LNCaP clone FGC (cell line): Measurements from ENCODE around the gene OR10A4.
"Not testable (repeated sequence)": the region's sequence is repeated elsewhere in the genome, so short reads cannot be mapped to it uniquely, and the experiment has no call there.

Source experiments
- DNase-seq: peaks from one replicate; pipeline ENCODE4 v3.0.0-alpha.2; 2011; ENCODE audit warnings: low read depth
- H3K4me3 ChIP-seq: 2 replicates; pipeline ENCODE4 v1.5.1; 2011; ENCODE audit warnings: mild to moderate bottlenecking, low read depth, low read length, control low read depth
- TF ChIP-seq, protein P1 (sequence below): IDR thresholded peaks from 2 replicates; pipeline ENCODE4 v1.5.1; 2012; ENCODE audit warnings: mild to moderate bottlenecking; ENCODE audit not compliant: control insufficient read depth, insufficient read depth; ENCODE audit errors: extremely low read depth

Gene OR10A4

DNA sequence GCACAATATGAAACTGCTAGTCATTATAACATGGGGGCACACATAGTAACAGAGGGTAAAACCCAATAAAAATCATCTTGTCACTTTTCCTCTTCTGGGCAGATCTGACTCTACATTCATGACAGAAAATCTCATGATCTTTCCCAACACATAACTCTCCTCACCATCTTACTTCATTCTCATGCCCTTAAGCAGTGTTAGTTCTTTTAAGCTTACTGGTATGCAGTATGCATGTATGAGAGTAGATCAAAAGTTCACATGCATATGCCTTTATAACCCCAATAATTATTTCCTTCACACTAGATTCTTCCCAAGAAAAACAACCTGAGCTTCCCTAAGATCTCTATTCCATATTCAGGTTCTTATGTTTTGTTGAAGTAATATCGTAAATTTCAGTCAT lies 5.1 kb upstream of the OR10A4 start:
- DNase-seq: no peak
- H3K4me3 ChIP-seq: no peak overlapping the region
- TF ChIP-seq, protein P1, sequence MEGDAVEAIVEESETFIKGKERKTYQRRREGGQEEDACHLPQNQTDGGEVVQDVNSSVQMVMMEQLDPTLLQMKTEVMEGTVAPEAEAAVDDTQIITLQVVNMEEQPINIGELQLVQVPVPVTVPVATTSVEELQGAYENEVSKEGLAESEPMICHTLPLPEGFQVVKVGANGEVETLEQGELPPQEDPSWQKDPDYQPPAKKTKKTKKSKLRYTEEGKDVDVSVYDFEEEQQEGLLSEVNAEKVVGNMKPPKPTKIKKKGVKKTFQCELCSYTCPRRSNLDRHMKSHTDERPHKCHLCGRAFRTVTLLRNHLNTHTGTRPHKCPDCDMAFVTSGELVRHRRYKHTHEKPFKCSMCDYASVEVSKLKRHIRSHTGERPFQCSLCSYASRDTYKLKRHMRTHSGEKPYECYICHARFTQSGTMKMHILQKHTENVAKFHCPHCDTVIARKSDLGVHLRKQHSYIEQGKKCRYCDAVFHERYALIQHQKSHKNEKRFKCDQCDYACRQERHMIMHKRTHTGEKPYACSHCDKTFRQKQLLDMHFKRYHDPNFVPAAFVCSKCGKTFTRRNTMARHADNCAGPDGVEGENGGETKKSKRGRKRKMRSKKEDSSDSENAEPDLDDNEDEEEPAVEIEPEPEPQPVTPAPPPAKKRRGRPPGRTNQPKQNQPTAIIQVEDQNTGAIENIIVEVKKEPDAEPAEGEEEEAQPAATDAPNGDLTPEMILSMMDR: no peak

DNA sequence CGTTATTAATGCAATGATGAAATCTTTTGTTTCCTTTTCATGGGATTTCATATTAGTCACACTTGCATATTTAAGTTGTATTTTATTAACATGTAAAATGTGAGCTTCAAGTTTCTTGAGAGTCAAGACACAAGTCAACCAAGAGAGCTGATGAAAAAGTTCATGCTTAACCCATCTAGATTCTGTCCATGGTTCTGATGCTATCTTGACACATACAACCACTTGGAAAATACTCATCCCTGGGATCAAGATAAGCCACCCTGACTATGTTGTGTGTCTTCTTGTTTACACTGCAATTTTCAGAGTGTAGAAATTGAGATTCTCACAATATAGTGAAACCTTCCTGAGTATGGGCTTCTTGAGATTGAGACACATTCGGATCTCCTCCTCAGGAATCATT lies 664 bp upstream of the OR10A4 start:
- TF ChIP-seq, protein P1: no peak
- no peak overlapping the region for H3K4me3 ChIP-seq
- DNase-seq: no peak

DNA sequence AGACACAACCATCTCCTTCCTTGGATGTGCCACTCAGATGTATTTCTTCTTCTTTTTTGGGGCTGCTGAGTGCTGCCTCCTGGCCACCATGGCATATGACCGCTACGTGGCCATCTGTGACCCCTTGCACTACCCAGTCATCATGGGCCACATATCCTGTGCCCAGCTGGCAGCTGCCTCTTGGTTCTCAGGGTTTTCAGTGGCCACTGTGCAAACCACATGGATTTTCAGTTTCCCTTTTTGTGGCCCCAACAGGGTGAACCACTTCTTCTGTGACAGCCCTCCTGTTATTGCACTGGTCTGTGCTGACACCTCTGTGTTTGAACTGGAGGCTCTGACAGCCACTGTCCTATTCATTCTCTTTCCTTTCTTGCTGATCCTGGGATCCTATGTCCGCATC lies 489 bp downstream of the OR10A4 start:
- no peak overlapping the region for H3K4me3 ChIP-seq
- DNase-seq: no peak
- TF ChIP-seq, protein P1: no peak

DNA sequence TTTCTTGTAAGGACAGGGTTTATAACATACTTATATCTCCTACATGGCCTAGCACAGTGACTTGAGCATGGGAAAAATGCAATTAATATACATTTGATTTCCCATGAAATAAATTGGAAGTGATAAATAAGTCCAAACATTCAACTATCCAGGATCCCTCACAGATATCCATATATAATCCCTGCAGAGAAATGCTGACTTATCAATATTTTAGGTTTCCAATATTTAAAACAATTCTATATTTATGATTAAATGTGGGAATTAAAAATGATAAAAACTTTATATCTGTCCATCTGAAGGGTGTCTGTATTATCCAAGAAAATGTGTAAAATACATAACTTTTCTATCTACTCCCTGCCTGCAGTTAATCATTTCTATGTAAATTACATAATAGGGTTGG lies 6.3 kb downstream of the OR10A4 start:
- DNase-seq: no peak
- H3K4me3 ChIP-seq: no peak overlapping the region
- TF ChIP-seq, protein P1: no peak

DNA sequence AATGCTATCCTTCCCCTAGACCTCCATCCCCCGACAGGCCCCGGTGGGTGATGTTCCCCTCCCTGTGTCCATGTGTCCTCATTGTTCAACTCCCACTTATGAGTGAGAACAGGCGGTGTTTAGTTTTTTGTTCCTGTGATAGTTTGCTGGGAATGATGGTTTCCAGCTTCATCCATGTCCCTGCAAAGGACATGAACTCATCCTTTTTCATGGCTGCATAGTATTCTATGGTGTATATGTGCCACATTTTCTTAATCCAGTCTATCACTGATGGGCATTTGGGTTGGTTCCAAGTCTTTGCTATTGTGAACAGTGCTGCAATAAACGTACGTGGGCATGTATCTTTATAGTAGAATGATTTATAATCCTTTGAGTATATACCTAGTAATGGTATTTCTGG lies 11.3 kb downstream of the OR10A4 start:
- H3K4me3 ChIP-seq, DNase-seq: not testable (repeated sequence)

DNA sequence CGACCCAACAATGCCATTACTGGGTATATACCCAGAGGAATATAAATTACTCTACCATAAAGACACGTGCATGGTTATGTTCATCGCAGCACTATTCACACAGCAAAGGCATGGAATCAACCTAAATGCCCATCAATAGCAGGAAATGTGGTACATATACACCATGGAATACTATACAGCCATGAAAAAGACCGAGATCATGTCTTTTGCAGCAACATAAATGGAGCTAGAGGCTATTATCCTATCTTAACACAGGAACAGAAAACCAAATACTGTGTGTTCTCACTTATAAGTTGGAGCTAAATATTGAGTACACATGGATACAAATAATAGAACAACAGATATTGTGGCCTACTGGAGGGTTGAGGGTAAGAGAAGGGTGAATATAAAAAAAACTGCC lies 12.4 kb downstream of the OR10A4 start:
- H3K4me3 ChIP-seq: no peak overlapping the region
- no peak for DNase-seq
- TF ChIP-seq, protein P1: no peak

DNA sequence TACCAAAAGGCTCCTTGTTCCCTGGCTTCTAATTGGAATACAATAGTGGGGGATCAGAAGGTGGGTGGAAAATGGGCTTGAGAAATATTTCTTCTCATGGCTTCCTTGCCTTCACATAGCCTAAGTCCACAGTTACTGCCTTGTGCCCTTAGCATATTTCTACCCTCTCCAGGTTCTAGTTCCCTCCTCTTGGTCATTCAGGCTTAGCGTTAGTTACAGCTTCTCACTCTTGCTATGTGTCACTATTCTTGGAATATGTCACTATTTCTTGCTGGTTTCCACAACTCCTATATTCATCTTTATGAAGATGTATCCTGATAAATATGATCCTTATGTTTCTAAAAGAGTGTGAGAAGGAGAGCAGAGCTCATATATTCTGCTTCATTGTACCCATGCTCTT lies 13.4 kb downstream of the OR10A4 start:
- no peak for DNase-seq
- no peak overlapping the region for H3K4me3 ChIP-seq

More for the DNA sequence above, 13.4 kb downstream of the OR10A4 start:
- TF ChIP-seq, protein P1: no peak
